NCI-H526 (cell line): ENCODE measurements around the gene CCDC85C.

Experiments
- DNase-seq, 2 experiments: peaks; one replicate each; lab custom pipeline; 2025; lab: John Stamatoyannopoulos, UW

CCDC85C gene

GRCh38 chr14:99628887-99629618 is 25.0 kb upstream of the CCDC85C start:
- DNase-seq: peak in 1 of 2 experiments; percentile 83

- DNase-seq: no peak
These were observed 23.7 kb upstream of the CCDC85C start for GRCh38 chr14:99627510-99628381.

GRCh38 chr14:99627100-99627499 is 23.1 kb upstream of the CCDC85C start:
- DNase-seq: no peak

- no peak for DNase-seq
These were observed 22.1 kb upstream of the CCDC85C start for GRCh38 chr14:99626041-99626648.

DNA sequence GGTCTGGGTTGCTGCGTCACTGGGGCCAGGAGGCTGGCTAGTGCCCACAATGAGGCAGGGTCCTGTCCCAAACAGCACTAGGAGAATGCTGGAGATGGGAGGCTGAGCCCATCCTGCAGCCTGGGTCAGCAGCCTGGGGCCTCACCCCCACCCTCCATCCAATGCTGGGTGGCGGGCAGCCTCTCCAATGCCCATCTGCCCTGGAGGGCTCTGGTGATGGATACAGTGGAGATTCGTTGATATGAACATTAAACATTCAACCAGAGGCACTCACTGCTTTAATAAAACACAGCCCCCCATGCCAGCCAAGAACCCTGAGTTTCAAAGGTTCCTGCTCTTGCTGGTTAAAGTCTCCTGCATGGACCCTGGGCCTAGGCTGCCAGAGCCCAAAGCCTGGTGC is 21.5 kb upstream of the CCDC85C start:
- DNase-seq: no peak

DNA sequence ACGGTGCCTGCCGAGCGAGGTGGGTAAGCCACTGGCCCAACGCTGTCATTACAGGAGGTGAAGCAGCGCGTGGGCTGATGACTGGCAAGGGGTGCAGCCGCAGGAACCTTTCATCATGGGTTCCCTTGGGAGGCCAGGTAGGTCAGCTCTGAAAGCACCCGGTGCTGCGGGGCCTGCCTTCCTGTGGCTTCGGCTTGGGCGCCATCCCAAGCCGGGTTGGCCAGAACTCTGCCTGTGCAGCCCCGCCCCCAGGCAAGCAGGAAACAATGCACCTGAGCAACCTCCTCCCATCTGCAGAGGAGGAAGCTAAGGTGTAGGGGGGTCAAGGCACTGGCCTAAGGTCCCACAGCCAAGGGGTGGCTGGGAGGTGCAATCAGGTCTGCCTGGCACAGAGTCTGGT is 21.0 kb upstream of the CCDC85C start:
- no peak for DNase-seq

DNA sequence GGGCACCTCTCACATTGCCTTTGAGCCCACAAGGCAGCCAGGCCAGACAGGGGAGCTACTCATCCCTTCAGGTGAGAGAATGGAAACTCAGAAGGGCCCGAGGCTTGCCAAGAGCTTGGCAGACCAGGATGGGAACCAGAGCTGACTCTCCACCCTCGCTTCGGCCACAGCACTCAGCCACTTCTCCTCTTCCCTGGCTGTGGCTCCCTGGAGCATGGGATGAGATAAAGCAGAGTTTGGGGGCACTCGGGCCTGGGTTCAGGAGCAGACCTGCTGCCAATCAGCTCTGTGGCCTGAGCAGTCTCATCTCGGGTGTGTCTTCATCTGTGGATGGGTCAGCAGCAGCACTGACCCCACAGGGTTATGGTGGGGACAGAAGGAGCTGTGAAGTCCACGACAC is 20.0 kb upstream of the CCDC85C start:
- DNase-seq: no peak

DNA sequence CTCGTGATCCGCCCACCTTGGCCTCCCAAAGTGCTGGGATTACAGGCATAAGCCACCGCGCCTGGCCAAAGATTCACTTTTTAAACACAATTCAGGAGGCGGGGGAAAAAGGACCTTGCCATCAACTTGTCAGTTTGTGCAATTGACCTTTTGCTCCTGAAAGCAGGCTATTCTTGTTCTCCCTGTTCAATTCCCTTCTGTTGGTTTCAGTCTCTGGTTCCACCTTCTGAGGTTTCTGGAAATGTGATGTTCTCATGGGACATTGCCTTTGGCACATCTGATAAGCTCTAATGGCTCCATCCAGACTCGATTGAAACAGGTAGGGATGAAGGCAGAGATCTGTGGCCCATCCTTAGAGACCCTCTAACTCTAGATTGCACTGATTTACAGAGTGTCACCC is 17.9 kb upstream of the CCDC85C start:
- no peak for DNase-seq

DNA sequence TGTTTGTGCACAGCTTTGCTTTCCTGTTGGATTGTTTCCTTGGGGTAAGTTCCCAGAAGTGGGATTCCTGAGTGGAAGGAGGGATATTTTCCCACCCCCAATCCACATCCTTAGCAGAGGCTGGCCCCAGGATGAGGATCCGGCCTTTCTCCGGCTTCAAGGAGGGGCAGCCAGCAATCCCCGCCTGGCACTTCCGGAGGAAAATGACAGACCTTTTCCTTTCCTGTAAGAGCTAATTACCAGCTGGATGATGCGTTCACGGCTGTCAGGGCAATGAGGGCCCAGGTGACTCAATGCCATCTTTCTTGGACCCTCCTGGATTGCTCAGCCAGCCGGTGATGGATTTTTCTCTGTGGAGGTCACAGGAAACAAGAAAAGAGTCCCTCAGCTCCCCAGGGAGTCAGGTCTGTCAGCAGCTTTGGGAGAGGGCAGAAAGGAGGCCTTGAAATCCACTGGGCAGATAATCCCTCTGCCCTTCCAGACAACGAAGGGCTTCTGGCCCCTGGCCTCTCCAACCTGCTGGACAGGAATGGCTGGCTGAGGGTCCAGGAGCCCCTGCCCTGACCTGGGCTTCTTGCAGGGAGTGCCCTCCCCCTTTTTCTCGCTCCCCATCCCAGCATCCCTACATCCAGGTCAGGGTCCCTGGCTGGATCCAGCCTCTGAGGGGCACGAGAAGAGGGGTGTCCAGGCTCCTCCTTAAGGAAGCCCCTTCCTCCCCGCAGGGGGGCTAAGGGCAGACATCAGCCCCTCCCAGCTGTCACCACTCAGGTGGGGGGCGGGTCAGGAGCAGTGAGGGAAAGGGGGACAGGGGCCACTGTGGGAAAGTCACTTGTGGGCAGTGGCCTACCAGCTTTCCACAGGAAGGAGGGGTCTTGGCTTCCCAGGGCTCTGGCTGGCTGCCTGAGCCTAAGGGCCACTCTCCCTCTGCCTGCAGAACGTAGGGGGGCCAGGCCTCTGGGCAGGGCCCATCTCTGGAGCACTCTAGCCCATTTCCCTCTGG is 16.1 kb upstream of the CCDC85C start:
- DNase-seq: no peak

- DNase-seq: no peak
These were observed 13.1 kb upstream of the CCDC85C start for GRCh38 chr14:99616832-99617800.

GRCh38 chr14:99615497-99616157 is 11.6 kb upstream of the CCDC85C start:
- DNase-seq: no peak

- DNase-seq: no peak
These were observed 8.8 kb upstream of the CCDC85C start for GRCh38 chr14:99612738-99613330.

- DNase-seq: no peak
These were observed 8.2 kb upstream of the CCDC85C start for GRCh38 chr14:99612071-99612737.

DNA sequence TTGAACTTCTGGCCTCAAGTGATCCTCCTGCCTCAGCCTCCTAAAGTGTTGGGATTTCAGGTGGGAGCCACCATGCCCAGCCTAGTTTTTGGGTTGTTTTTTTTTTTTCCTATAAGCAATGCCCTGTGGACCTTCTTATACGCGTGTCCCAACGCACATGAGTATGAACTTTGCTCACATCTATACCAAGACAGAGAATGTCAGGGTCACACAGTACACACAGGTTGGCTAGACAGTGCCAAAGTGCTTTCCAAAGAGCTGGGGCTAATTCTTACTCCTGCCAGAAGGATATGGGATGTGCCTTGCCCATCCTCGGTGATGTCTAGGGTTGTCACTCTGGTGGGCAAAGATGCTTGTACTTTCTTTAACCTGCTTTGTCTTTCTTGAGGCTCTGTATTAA is 7.6 kb upstream of the CCDC85C start:
- no peak for DNase-seq

- DNase-seq: no peak
These were observed 5.5 kb upstream of the CCDC85C start for GRCh38 chr14:99609245-99610170.

DNA sequence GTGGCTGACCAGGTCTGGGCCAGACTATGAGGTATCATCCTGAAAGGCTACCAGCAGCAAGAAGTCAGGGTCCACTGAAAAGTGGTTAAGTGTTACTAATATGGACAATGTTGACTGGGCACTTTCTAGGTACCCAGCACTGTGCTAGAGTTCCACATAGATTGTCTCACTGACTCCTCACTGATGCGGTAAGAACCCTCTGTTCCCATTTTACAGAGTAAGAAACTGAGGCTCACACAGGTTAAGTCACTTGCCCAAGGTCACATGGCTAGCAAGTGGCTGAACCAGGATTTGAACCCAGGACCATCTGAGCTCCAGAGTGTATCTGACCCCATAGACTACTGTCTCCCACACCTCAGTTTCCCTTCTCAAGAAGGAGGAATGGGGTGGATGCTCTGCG is 4.6 kb upstream of the CCDC85C start:
- no peak for DNase-seq

DNA sequence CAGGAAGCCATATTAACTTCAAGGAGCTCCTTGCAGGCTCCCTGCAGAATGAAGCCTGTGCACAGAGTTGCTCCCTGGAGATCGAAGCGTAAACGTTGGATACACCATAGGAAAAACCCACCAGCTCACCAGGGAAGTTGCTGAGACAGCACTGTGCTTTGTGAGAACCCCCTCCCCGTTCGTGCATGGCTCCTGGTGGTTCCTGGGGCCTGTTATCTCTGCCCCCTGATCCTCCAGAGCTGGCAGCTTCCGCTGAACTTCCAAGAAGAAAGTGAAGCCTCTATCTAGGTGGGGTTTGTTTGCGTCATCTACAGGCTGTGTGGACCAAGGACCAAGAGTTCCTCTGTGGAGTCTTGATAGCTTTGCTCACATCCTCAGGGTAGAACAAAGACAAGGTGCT is 2.4 kb upstream of the CCDC85C start:
- no peak for DNase-seq
